GM21423 (cell line): Measurements from ENCODE around the gene IGFALS.

Experiments
- ATAC-seq: cut with Tn5 transposase; IDR thresholded peaks from one replicate; pipeline ENCODE4 v1.9.1; 2021; ENCODE audit warnings: mild to moderate bottlenecking, moderate library complexity; ENCODE audit not compliant: unreplicated experiment

IGFALS gene

DNA sequence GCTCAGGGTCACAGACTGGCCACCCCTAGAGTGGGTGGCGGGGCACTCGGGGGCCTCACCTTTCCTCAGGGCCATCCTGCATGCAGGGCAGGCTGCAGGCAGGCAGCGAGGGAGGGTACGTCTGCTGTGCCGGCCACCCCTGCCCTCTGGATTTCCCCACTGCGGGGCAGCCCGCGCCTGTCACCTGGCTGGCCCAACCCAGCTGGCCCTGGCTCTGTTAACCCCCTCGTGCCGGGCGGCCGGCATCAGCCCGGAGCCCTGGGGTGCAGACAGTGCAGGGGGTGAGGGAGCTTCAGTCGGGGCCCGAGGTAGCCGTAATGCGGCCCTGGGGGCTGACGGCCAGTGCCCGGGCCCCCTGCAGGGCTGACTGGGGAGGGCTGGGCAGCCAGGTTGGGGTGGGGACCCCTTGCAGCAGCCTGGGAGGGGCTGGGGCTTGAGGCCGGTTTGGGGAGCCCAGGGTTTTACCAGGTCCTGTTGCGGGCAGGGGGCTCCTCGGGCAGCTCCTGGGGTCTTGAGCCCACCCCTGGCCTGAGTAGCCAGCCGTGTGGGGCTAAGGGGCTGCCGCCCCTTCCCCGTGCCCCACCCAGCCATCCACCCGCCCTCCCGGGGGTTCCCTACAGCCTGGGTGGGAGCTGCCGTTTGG lies at the start of gene IGFALS:
IGFALS (minus strand) TSS at position 128 of the 643 bp plus-strand sequence; CDS start at position 75, 53 bp downstream.
- ATAC-seq: no peak

- ATAC-seq: no peak
Measured at GRCh38 chr16:1839554-1839953, 46.0 kb upstream of the IGFALS start.

GRCh38 chr16:1834096-1834495 lies 40.6 kb upstream of the IGFALS start:
- no peak for ATAC-seq

DNA sequence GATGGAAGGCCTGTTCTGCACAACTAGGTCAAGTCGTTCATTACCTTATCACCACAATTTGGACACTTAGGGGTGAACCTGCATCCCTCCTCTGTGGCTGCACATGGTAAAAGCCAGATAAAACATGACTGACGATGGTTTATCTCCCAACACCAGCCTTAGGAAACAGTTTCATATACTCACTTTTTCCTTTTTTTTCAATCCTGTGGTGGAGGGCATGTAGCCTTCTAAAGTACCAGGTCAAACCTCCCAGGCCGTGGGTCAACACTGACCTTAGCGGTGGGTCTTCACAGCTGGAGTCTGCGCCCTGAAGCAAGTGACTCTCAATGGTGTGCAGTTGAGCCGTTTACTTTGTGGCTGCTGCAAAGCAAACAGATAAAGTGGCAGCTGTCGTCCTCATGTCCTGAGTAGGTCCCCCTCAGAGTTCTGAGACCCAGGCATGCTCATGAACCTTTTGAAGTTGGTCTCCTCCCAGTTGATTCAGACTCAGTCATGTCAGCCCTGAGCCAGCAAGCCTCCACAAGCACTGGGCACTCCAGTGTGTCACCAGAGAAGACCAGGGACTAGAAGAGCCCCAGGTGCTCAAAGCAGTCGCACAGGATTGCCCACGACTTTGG lies 39.4 kb upstream of the IGFALS start:
- ATAC-seq: no peak

DNA sequence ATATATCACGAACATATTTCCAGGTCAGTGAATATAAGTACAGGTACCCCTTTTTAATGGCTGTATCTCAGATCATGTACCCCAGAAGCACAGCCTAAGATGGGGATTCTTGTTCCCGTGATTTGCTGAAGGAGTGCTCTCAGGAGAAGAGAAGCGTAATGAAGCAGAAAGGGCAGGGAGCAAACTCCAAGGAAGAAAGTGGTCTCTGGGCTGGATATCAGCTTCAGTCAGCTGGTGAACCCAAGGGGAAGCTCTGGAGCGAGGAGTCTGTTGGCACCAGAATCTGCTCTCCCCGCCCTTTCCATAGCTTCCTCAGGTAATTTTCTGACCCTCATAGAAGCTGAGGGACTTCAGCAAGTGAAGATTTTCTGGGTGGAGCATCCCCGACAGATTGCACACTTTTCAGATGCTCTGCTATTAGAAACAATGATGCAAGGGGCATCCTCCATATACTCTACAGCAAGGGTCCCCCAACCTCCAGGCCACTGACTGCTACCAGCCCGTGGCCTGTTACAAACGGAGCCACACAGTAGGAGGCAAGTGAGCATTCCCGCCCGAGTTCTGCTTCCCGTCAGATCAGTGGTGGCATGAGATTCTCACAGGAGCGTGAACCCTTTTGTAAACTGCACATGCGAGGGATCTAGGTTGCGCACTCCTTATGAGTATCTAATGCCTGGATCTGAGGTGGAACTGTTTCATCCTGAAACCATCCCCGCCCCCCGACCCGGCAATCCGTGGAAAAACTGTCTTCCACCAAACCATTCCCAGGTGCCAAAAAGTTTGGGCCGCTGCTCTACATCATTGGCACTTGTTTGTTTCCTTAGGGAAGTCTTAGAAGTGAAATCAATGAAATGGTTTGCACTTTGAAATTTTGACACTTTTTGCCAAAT lies 37.9 kb upstream of the IGFALS start:
- ATAC-seq: no peak

- ATAC-seq: no peak
Measured at GRCh38 chr16:1830213-1830612, 36.7 kb upstream of the IGFALS start.

- ATAC-seq: no peak
Measured at GRCh38 chr16:1828645-1829410, 35.3 kb upstream of the IGFALS start.

DNA sequence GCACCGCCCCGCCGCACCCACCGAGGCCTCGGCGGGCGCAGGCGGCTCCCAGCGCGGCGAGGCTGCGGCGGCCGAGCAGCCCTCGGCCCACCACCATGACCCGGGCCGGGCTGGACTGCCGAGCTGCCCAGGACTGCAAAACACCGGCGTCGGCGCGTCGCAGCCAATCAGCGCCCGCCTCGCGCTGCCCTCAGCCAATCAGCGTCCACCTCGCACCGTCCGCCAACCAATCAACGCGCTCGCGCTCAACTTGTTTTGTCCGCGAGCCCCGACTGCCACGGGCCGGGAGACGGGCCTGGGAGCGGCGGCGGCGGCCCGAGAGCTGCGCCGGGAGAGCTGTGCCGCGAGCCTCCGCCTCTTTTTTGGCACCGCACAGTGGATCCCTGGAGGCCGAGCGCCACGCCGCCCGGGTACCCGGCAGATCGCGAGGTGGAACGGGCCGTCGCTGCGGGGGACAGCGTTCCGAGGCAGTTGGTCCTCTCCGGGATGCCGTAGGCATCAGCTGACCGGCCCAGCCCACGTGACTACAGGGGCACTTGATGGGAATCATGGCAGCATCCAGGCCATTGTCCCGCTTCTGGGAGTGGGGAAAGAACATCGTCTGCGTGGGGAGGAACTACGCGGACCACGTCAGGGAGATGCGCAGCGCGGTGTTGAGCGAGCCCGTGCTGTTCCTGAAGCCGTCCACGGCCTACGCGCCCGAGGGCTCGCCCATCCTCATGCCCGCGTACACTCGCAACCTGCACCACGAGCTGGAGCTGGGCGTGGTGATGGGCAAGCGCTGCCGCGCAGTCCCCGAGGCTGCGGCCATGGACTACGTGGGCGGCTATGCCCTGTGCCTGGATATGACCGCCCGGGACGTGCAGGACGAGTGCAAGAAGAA lies 33.4 kb upstream of the IGFALS start, which contains the start of the genes FAHD1 and HAGH:
FAHD1 (plus strand) TSS at position 516 of the 883 bp plus-strand sequence; CDS start at position 549, 33 bp downstream.
HAGH (minus strand) TSS at position 135 of the 883 bp plus-strand sequence; CDS start at position 97, 38 bp downstream.
- peak; percentile 84 for ATAC-seq

- peak; percentile 51 for ATAC-seq
Measured at GRCh38 chr16:1825864-1826690, 32.6 kb upstream of the IGFALS start.

GRCh38 chr16:1825381-1825863 lies 31.9 kb upstream of the IGFALS start:
- ATAC-seq: no peak

- ATAC-seq: no peak
Measured at GRCh38 chr16:1823821-1824220, 30.3 kb upstream of the IGFALS start.

- ATAC-seq: no peak
Measured at GRCh38 chr16:1822801-1823200, 29.3 kb upstream of the IGFALS start.

GRCh38 chr16:1821861-1822611 lies 28.5 kb upstream of the IGFALS start:
- no peak for ATAC-seq

GRCh38 chr16:1820946-1821290 lies 27.4 kb upstream of the IGFALS start:
- ATAC-seq: no peak

DNA sequence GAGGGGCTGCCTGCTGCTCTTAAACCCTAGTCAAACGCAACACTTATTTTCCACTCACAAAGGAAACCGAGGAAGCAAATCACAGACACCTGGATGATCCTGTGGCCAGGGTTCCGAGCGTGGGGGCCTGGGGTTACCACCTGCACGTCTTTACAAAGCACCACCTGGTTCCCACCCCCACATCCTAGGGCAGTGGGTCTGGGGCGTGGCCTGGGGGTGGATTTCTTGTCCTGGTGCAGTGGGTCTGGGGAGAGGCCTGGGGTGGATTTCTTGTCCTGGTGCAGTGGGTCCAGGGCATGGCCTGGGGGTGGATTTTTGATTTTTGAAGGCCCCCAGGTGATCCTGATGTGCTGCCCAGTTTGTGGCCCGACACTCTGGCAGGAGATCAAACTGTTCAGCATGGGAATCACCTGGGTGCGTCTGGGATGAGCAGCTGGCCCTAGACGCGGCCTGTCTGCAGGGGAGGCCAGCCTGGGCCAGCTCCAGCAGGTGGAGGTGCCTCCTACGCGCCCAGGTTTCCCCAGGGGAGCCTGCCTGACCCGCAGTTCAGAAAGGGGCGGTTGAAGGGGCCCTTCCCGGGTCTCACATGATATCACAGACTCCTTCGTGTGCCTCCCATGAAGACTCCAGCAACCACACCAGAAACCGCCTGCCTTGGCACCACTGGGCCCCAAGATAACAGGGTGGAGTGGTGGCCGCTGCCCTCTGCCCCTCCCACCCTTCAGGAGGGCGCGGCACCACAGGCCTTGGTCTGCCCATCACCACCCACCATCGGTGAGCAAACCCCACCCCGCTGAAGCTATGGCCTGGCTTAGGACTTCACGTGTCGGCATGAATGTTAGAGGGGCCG lies 26.8 kb upstream of the IGFALS start:
- no peak for ATAC-seq

DNA sequence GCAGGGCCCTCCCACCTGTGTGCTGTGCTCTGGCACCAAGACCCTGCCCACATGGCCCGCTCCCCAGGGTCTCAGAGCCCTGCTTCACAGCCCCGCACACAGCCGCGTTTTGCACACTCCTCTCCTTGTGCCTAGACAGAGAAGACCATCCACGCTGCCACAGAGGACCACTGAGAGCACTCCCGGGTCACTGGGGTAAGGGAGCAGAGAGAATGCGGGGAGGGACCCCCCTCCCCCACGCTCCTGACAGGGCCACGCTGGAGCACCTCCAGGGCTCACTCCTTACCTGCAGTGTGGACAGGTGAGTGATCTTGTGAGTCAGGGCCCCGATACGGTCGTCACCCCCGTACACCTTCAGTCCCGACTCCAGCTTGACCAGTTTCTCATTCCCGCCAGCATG lies 26.1 kb upstream of the IGFALS start:
- ATAC-seq: no peak

- ATAC-seq: no peak
Measured at GRCh38 chr16:1818873-1819525, 25.5 kb upstream of the IGFALS start.
